SK-N-MC (cell line): ENCODE data around the gene NFKBIL1.
"Not testable (repeated sequence)": the region's sequence is repeated elsewhere in the genome, so short reads cannot be mapped to it uniquely, and the experiment has no call there.

Experiments
- DNase-seq: peaks from one replicate; pipeline ENCODE4 v3.0.0-alpha.2; 2011; ENCODE audit warnings: low read depth, low spot score
- H3K27ac ChIP-seq: fragments of 200-600 bp; sonication (generic); 2 replicates; pipeline ENCODE4 v1.5.1; 2016; ENCODE audit warnings: mixed run types
- H3K36me3 ChIP-seq: fragments of 200-600 bp; sonication (generic); 2 replicates; pipeline ENCODE4 v1.6.1; 2017; ENCODE audit warnings: antibody characterized with exemption, low read length, mixed read lengths; ENCODE audit not compliant: insufficient read depth
- H3K4me3 ChIP-seq: fragments of 200-600 bp; sonication (generic); 2 replicates; pipeline ENCODE4 v1.5.1; 2016
- H3K9ac ChIP-seq: fragments of 200-600 bp; sonication (generic); 2 replicates; pipeline ENCODE4 v1.8.0; 2017; ENCODE audit warnings: mixed run types, mixed read lengths; ENCODE audit not compliant: insufficient read length
- H3K9me3 ChIP-seq: fragments of 200-600 bp; sonication (generic); 2 replicates; pipeline ENCODE4 v1.6.1; 2017; ENCODE audit warnings: low read depth, mild to moderate bottlenecking, antibody characterized with exemption, low read length, moderate library complexity, mixed read lengths
- EZH2 ChIP-seq: fragments of 200-600 bp; sonication (generic); IDR thresholded peaks from one replicate; pipeline ENCODE4 v1.6.1; 2017; ENCODE audit warnings: antibody characterized with exemption
- FOXP2 ChIP-seq: optimal IDR thresholded peaks from 2 replicates; pipeline ENCODE3; 2011; ENCODE audit warnings: mild to moderate bottlenecking, moderate library complexity; ENCODE audit not compliant: insufficient read depth; ENCODE audit errors: extremely low read length, control extremely low read depth
- POLR2AphosphoS5 ChIP-seq: IDR thresholded peaks from 2 replicates; pipeline ENCODE4 v1.6.1; 2012; ENCODE audit warnings: mild to moderate bottlenecking, low read depth, low read length, borderline replicate concordance

The NFKBIL1 gene, protein sequence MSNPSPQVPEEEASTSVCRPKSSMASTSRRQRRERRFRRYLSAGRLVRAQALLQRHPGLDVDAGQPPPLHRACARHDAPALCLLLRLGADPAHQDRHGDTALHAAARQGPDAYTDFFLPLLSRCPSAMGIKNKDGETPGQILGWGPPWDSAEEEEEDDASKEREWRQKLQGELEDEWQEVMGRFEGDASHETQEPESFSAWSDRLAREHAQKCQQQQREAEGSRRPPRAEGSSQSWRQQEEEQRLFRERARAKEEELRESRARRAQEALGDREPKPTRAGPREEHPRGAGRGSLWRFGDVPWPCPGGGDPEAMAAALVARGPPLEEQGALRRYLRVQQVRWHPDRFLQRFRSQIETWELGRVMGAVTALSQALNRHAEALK

DNA sequence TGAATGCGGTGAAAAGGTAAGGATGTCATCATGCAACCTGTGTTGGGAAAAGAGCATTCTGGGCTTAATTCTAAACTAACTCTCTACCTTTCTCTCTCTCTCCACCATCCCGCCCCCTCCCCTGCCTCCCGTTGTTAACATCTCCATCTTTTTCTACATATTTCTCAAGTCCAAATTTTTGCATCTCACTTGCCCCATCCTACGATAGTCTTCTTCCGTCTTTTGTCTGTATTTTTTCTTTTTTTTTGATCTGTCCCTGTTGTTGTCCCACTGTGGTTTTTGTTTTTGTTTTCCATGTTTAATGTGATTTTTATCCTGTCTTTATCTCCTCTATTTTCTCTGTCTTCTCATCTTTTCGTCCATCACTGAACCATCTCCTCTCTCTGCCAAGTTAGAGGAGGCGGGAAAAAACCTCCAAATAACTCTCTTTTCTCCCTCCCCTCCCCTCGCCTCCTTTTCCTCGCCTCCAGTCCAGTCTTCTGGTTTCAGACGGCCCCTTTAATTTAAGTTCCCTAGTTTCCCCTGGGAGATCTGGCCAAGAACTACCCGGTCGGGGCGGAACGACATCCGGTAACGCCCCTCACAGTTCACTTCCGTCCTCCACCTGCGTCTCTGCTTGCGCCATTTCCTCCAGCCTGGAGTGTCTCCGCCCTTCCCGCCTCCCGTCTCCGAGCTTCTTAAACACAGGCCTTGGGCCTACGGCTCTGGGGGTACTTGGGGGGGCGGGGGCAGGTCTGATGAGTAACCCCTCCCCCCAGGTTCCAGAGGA lies at the start of gene NFKBIL1:
NFKBIL1 (plus strand) TSS at position 651 of the 769 bp plus-strand sequence; CDS start at position 738, 87 bp downstream.
- no peak for TF ChIP-seq FOXP2
- TF ChIP-seq POLR2AphosphoS5: peak; percentile 74
- no peak for TF ChIP-seq EZH2
- Histone ChIP-seq H3K27ac (peak within 1 kb of the TSS; percentile 92), H3K36me3 (peaks cover 19% of the 10 kb centered on the region; the same call in 1 of the 2 replicates), H3K9ac (peak within 1 kb of the TSS; percentile 91), H3K9me3 (no peaks in the 10 kb centered on the region), H3K4me3 (peak within 1 kb of the TSS; percentile 86)
- DNase-seq: peak; percentile 96

DNA sequence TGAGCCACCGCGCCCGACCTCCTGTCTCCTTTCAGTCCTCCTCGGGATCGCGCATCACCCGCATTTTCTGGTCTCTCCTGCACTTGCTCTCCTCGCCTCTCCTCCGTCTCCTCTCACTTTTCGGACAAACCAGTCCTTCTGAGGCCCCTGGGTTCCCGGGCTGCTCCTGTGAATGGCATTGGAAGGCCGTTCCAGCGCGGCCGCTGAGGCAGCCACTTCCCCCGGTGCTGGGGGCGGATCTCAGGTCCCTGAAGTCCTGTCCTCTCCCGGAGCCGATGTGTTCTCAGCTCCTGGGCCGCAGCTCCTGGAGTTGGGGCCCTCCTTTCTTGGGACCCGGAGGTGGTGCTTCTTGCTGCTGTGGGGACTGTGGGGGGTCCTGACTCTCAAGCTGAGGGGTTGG lies 48.7 kb upstream of the NFKBIL1 start:
- DNase-seq: no peak
- H3K9me3 ChIP-seq: no peaks in the 10 kb centered on the region
- H3K4me3 ChIP-seq: no peak overlapping the region
- TF ChIP-seq FOXP2 (no peak), POLR2AphosphoS5 (no peak), EZH2 (no peak)
- H3K27ac ChIP-seq: no peak overlapping the region
- no peak overlapping the region for H3K9ac ChIP-seq
- H3K36me3 ChIP-seq: no peaks in the 10 kb centered on the region

DNA sequence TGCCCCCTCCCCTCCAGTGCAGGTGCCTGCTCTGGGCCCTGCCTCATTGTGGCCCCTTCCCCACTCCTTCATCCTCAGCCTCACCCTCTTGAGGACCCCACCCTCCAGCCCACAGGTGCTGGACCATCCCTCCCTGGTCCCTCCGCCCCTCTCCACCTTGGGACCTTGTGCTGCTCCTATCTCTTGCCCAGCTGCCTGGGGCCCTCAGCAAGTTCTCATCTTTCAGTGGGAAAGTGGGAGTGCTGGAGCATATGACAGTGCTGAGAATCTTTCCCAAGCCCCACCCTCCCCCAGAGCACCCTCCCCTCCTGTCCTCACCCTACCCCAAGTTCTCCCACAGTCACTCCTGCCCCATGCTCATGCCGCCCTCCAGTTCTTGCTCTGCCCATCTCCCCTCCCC lies 47.8 kb upstream of the NFKBIL1 start:
- not testable (repeated sequence) for H3K4me3 ChIP-seq, H3K9me3 ChIP-seq, H3K9ac ChIP-seq, H3K36me3 ChIP-seq, H3K27ac ChIP-seq, DNase-seq

- TF ChIP-seq FOXP2 (no peak), EZH2 (no peak), POLR2AphosphoS5 (no peak)
- Histone ChIP-seq H3K4me3 (no peak overlapping the region), H3K9ac (no peak overlapping the region), H3K27ac (no peak overlapping the region), H3K36me3 (peaks cover 6% of the 10 kb centered on the region; the same call in 1 of the 2 replicates), H3K9me3 (no peaks in the 10 kb centered on the region)
- no peak for DNase-seq
Observed at GRCh38 chr6:31502586-31502985, 44.8 kb upstream of the NFKBIL1 start.

DNA sequence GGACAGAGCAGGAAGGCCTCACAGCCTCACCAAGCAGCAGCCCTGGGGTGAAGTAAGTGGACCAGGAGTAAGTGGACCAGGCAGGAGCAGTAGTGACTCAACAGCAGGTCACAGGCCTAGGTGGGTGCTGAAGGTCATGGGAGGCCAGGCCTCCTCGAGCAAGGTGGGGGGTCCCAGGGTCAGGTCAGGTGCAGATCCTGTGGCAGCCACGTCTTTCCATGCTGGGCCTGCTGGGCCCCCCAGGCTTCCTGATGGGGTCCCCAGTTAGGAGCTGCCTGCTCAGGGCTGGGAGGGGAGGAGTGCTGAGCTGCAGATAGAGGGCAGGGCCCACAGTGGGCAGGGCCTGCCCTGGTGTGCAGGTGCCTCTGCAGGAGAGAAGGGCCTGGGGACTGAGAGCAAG lies 38.4 kb upstream of the NFKBIL1 start:
- not testable (repeated sequence) for H3K27ac ChIP-seq, DNase-seq, H3K36me3 ChIP-seq, H3K9ac ChIP-seq, H3K9me3 ChIP-seq, H3K4me3 ChIP-seq

- no peaks in the 10 kb centered on the region for H3K9me3 ChIP-seq
- peaks cover 6% of the 10 kb centered on the region; the same call in 1 of the 2 replicates for H3K36me3 ChIP-seq
- no peak overlapping the region for H3K4me3 ChIP-seq
- no peak overlapping the region for H3K27ac ChIP-seq
- no peak for TF ChIP-seq EZH2
- TF ChIP-seq FOXP2: no peak
- no peak for TF ChIP-seq POLR2AphosphoS5
- no peak for DNase-seq
- no peak overlapping the region for H3K9ac ChIP-seq
Observed at GRCh38 chr6:31510007-31510406, 37.4 kb upstream of the NFKBIL1 start.

DNA sequence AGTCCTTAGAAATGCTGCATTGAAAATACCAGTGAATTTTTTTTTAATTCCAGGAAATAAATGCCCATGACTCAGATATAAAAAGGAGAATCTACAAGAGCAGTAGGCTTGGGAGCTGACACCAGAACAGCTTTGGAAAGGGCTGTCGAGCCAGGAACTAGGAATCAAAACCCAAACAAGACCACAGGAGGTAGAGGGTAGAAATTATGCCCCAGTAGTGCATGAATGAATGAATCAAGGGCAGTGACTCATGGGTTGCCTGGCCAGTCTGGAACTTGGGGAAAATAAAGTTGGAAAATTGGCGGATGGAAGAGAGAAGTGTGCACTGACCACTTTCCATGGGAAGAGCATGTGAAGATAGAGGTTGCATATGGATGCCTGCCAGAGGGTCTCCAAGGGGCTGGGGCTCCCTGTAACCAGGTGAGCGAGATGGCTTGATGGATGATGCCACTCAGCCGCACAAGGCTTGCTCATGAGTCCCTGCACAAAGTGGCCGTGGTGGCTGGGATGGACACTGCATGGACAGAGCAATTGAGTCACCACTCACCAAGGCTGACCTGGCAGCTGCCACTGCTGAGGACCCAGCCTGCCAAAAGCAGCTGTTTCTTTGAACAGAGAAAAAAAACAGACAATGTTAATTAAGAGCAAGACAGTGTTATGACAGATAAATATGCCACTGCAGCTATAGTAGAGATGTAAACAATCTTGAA lies 33.8 kb upstream of the NFKBIL1 start:
- TF ChIP-seq POLR2AphosphoS5 (no peak), FOXP2 (no peak), EZH2 (no peak)
- no peaks in the 10 kb centered on the region for H3K9me3 ChIP-seq

GRCh38 chr6:31521835-31522234 lies 25.6 kb upstream of the NFKBIL1 start:
- no peak overlapping the region for H3K27ac ChIP-seq
- H3K4me3 ChIP-seq: no peak overlapping the region
- no peaks in the 10 kb centered on the region for H3K9me3 ChIP-seq
- H3K9ac ChIP-seq: no peak overlapping the region
- TF ChIP-seq EZH2: no peak
- TF ChIP-seq FOXP2: no peak
- no peak for TF ChIP-seq POLR2AphosphoS5
- no peaks in the 10 kb centered on the region for H3K36me3 ChIP-seq
- DNase-seq: no peak

More for the DNA sequence above, 33.8 kb upstream of the NFKBIL1 start:
- Histone ChIP-seq H3K4me3 (no peak overlapping the region), H3K36me3 (no peaks in the 10 kb centered on the region), H3K9ac (no peak overlapping the region), H3K27ac (no peak overlapping the region)
- DNase-seq: no peak

GRCh38 chr6:31525553-31525931 lies 21.9 kb upstream of the NFKBIL1 start:
- Histone ChIP-seq H3K27ac (no peak overlapping the region), H3K36me3 (peaks cover 12% of the 10 kb centered on the region), H3K9ac (no peak overlapping the region), H3K9me3 (no peaks in the 10 kb centered on the region), H3K4me3 (no peak overlapping the region)
- no peak for DNase-seq
- TF ChIP-seq FOXP2 (no peak), EZH2 (no peak), POLR2AphosphoS5 (no peak)
